AG09319 (cell line): ENCODE results near the gene OPCML.

Experiments used
- DNase-seq: peaks from one replicate; pipeline ENCODE4 v3.0.0-alpha.2; 2010; ENCODE audit warnings: low read depth; ENCODE audit errors: extremely low read depth
- CTCF ChIP-seq: IDR thresholded peaks from 2 replicates; pipeline ENCODE4 v1.5.1; 2011; ENCODE audit warnings: low read depth, mild to moderate bottlenecking, inconsistent platforms, low read length, moderate library complexity

Gene OPCML

GRCh38 chr11:133503776-133504175 lies 28.5 kb downstream of the OPCML start:
- no peak for DNase-seq
- no peak for TF ChIP-seq CTCF

GRCh38 chr11:133503236-133503635 lies 29.1 kb downstream of the OPCML start:
- no peak for DNase-seq
- TF ChIP-seq CTCF, result no peak

- no peak for TF ChIP-seq CTCF
- no peak for DNase-seq
Measured at GRCh38 chr11:133501643-133502539, 30.4 kb downstream of the OPCML start.

GRCh38 chr11:133500936-133501335 lies 31.4 kb downstream of the OPCML start:
- TF ChIP-seq CTCF, result no peak
- no peak for DNase-seq

- DNase-seq, result no peak
- no peak for TF ChIP-seq CTCF
Measured at GRCh38 chr11:133500435-133500834, 31.9 kb downstream of the OPCML start.

GRCh38 chr11:133498969-133499368 lies 33.3 kb downstream of the OPCML start:
- DNase-seq, result no peak
- no peak for TF ChIP-seq CTCF

GRCh38 chr11:133497477-133498140 lies 34.7 kb downstream of the OPCML start:
- DNase-seq, result no peak
- no peak for TF ChIP-seq CTCF
